SK-N-MC (cell line): ENCODE measurements around the gene GRID2.
"Not testable (repeated sequence)": the region's sequence is repeated elsewhere in the genome, so short reads cannot be mapped to it uniquely, and the experiment has no call there.

ENCODE experiments used
- DNase-seq: peaks from one replicate; pipeline ENCODE4 v3.0.0-alpha.2; 2011; ENCODE audit warnings: low read depth, low spot score
- H3K27ac ChIP-seq: fragments of 200-600 bp; sonication (generic); 2 replicates; pipeline ENCODE4 v1.5.1; 2016; ENCODE audit warnings: mixed run types
- H3K36me3 ChIP-seq: fragments of 200-600 bp; sonication (generic); 2 replicates; pipeline ENCODE4 v1.6.1; 2017; ENCODE audit warnings: antibody characterized with exemption, low read length, mixed read lengths; ENCODE audit not compliant: insufficient read depth
- H3K4me3 ChIP-seq: fragments of 200-600 bp; sonication (generic); 2 replicates; pipeline ENCODE4 v1.5.1; 2016
- H3K9ac ChIP-seq: fragments of 200-600 bp; sonication (generic); 2 replicates; pipeline ENCODE4 v1.8.0; 2017; ENCODE audit warnings: mixed run types, mixed read lengths; ENCODE audit not compliant: insufficient read length
- H3K9me3 ChIP-seq: fragments of 200-600 bp; sonication (generic); 2 replicates; pipeline ENCODE4 v1.6.1; 2017; ENCODE audit warnings: low read depth, mild to moderate bottlenecking, antibody characterized with exemption, low read length, moderate library complexity, mixed read lengths
- EZH2 ChIP-seq: fragments of 200-600 bp; sonication (generic); IDR thresholded peaks from one replicate; pipeline ENCODE4 v1.6.1; 2017; ENCODE audit warnings: antibody characterized with exemption
- FOXP2 ChIP-seq: optimal IDR thresholded peaks from 2 replicates; pipeline ENCODE3; 2011; ENCODE audit warnings: mild to moderate bottlenecking, moderate library complexity; ENCODE audit not compliant: insufficient read depth; ENCODE audit errors: extremely low read length, control extremely low read depth
- POLR2AphosphoS5 ChIP-seq: IDR thresholded peaks from 2 replicates; pipeline ENCODE4 v1.6.1; 2012; ENCODE audit warnings: mild to moderate bottlenecking, low read depth, low read length, borderline replicate concordance

GRID2 gene

GRCh38 chr4:93346840-93347239 lies 1043.1 kb downstream of the GRID2 start:
- TF ChIP-seq FOXP2 (no peak), POLR2AphosphoS5 (no peak), EZH2 (no peak)
- DNase-seq = no peak
- H3K36me3 ChIP-seq = no peaks in the 10 kb centered on the region; the same call in 1 of the 2 replicates

DNA sequence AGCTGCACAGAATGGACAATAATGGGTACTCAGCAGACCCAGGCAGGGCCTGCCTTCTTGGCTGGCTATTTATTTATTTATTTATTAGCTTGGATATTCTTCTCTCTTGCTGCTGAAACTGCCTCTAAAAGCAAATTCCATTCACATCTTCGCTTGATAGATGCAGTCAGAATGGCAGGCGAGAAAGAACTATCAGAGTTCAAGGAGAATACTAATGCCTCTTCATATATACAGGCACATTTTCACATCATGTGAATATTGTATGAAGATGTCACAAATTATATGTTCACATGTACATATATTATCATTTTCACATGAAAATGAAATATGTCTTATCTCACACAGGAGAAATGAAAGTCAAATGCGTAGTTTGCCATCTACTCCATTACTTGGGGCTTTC lies 1045.1 kb downstream of the GRID2 start:
- DNase-seq = no peak
- TF ChIP-seq FOXP2 (no peak), EZH2 (no peak), POLR2AphosphoS5 (no peak)

More at GRCh38 chr4:93346840-93347239, 1043.1 kb downstream of the GRID2 start:
- no peak overlapping the region for H3K4me3 ChIP-seq
- no peak overlapping the region for H3K9ac ChIP-seq
- no peaks in the 10 kb centered on the region for H3K9me3 ChIP-seq
- no peak overlapping the region for H3K27ac ChIP-seq

DNA sequence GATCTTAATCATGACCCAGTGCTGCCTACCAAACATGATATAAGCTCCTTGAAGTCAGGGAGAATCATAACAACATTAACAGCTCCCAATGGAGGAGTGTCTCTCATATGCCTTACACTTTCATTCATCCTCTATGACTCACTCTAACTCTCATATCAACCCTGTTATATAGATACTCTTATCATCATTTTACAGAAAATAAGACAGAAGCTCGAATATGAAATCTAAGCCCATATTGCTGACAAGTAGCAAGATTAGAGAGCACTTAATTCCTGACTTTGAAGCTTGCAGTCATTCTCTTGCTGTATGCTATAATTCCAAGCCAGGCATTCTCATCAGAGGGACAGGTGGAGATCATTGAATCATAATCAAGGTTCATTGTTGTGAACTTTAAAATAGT lies 1048.1 kb downstream of the GRID2 start:
- H3K9ac ChIP-seq = no peak overlapping the region
- no peaks in the 10 kb centered on the region for H3K36me3 ChIP-seq
- TF ChIP-seq FOXP2 (no peak), POLR2AphosphoS5 (no peak), EZH2 (no peak)
- no peaks in the 10 kb centered on the region for H3K9me3 ChIP-seq
- H3K27ac ChIP-seq = no peak overlapping the region
- no peak for DNase-seq
- H3K4me3 ChIP-seq = no peak overlapping the region

More for the DNA sequence above, 1045.1 kb downstream of the GRID2 start:
- Histone ChIP-seq H3K36me3 (no peaks in the 10 kb centered on the region; the same call in 1 of the 2 replicates), H3K9ac (no peak overlapping the region), H3K4me3 (no peak overlapping the region), H3K9me3 (no peaks in the 10 kb centered on the region), H3K27ac (no peak overlapping the region)

DNA sequence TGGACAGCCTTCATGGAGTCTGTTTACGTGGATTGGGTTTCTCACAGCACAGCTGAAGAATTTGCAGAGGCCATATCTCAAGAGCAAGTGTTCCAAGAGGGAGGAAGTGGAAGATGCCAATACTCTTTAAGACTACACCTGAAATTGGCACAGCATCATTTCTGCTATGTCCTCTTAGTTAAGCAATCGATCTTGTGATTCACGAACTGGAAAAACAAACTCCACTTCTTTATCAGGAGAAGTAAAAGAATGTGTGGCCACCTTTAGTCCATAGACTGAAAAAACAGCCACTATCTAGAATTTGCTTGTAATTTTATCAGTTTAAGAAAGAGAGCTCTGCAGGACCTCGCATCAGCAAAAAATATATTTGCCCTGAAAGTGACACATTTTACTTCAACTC lies 1051.6 kb downstream of the GRID2 start:
- Histone ChIP-seq H3K36me3 (no peaks in the 10 kb centered on the region), H3K9ac (no peak overlapping the region), H3K4me3 (no peak overlapping the region), H3K27ac (no peak overlapping the region), H3K9me3 (no peaks in the 10 kb centered on the region)
- TF ChIP-seq FOXP2 (no peak), POLR2AphosphoS5 (no peak), EZH2 (no peak)
- no peak for DNase-seq

DNA sequence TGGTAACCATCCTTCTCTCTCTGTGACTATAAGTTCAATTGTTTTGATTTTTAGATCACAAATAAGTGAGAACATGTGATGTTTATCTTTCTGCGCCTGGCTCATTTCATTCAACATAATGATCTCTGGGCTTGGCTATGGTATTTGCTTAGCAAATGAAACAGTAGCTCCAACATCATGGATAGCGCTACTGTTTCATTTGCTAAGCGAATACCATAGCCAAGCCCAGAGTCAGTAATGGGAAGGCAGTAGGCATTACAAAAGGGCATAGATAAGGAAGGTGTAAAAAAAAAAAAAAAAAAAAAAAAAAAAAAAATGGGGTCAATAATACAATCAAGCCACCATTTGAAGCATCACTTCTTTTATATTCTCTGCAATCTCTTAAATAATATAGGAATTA lies 1055.8 kb downstream of the GRID2 start:
- Histone ChIP-seq H3K4me3 (no peak overlapping the region), H3K9me3 (no peaks in the 10 kb centered on the region), H3K27ac (no peak overlapping the region), H3K36me3 (no peaks in the 10 kb centered on the region), H3K9ac (no peak overlapping the region)
- DNase-seq = no peak
- no peak for TF ChIP-seq FOXP2
- TF ChIP-seq EZH2 = no peak
- TF ChIP-seq POLR2AphosphoS5 = no peak

DNA sequence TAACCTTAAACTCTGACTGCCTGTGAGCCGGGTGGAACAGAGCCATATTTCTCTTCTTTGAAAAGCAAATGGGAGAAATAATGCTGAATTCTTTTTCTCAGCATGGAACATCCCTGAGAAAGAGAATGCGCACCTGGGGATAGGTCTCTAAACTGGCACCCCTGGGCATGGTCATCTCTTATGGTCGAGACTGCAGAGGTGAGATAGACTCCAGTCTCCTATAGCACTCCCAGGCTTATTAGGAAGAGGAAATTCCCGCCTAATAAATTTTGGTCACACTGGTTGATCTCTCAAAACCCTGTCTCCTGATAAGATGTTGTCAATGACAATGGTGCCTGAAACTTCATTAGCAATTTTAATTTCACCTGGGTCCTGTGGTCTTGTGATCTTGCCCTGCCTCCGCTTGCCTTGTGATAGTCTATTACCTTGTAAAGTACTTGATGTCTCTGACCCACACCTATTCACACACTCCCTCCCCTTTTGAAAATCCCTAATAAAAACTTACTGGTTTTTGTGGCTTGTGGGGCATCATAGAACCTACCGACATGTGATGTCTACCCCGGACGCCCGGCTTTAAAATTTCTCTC lies 1062.5 kb downstream of the GRID2 start:
- not testable (repeated sequence) for H3K4me3 ChIP-seq, H3K9me3 ChIP-seq, H3K9ac ChIP-seq, H3K36me3 ChIP-seq, DNase-seq, H3K27ac ChIP-seq

- TF ChIP-seq EZH2 (no peak), FOXP2 (no peak)
- no peak overlapping the region for H3K27ac ChIP-seq
Measured at GRCh38 chr4:93368968-93369367, 1065.2 kb downstream of the GRID2 start.

DNA sequence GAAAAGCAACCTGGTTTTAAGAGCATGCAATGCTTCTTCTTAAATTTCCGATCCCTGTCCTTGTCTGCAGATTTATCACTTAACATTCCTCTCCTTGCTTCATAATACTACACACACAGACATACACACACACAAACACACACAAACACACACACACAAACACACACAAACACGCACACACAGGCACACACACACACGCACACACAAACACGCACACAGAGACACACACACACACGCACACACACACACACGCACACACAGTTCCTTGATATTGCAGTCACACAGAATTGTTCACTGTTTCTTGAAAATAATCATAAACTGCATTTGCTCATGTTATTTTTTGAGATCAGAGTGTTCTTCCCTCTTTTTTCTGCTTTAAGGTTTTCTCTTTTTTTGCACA lies 1066.5 kb downstream of the GRID2 start:
- no peaks in the 10 kb centered on the region for H3K9me3 ChIP-seq
- no peak for DNase-seq
- no peak overlapping the region for H3K9ac ChIP-seq
- no peak overlapping the region for H3K4me3 ChIP-seq
- no peaks in the 10 kb centered on the region for H3K36me3 ChIP-seq
- no peak overlapping the region for H3K27ac ChIP-seq
- no peak for TF ChIP-seq EZH2
- TF ChIP-seq POLR2AphosphoS5 = no peak
- no peak for TF ChIP-seq FOXP2

More at GRCh38 chr4:93368968-93369367, 1065.2 kb downstream of the GRID2 start:
- no peaks in the 10 kb centered on the region for H3K9me3 ChIP-seq
- DNase-seq = no peak
- no peaks in the 10 kb centered on the region for H3K36me3 ChIP-seq
- no peak overlapping the region for H3K9ac ChIP-seq
- no peak overlapping the region for H3K4me3 ChIP-seq
